ENCODE results near the gene LRRC7. TPM values are rescaled to one million over a fixed set of nuclear protein-coding genes. Genes with fewer than 3 reads are reported as not detected.

LRRC7 gene
- total and polyA plus RNA-seq, 2 of the 8 experiments (the other 6 are each of a cell fraction or from before 2014, with no cell fraction given): 0.03 to 0.17 TPM

- DNase-seq (ENCODE audit: low read depth in 1 of 2, low spot score in 2 of 2): no peak
- ChIA-PET POLR2A (ENCODE audit: partially characterized antibody) (no interaction called here), CTCF (ENCODE audit: partially characterized antibody) (interaction anchor here (0.6 kb wide), 1 partner anchor 674 kb away, joined by 3 read pairs; no protein-coding TSS in a partner anchor)
- Histone ChIP-seq H2BK15ac (ENCODE audit: low read length) (no peak overlapping the region), H4K8ac (ENCODE audit: extremely low read depth, insufficient read depth, low read length) (no peak overlapping the region), H2BK120ac (replicated peaks; ENCODE audit: low read depth, low read length) (no peak overlapping the region), H3K27me3 (replicated peaks in 1 of 4; ENCODE audit: control insufficient read depth in 3 of 4, extremely low read depth in 1 of 4, insufficient read depth in 3 of 4, low read length in 3 of 4) (no peaks in the 10 kb centered on the region), H3K23me2 (ENCODE audit: low read depth, low read length) (no peaks in the 10 kb centered on the region), H3K4me3 (ENCODE audit: extremely low read depth in 1 of 4, insufficient read depth in 2 of 4, low read depth in 3 of 4, low read length in 4 of 4) (no peak overlapping the region), H3K9me3 (ENCODE audit: insufficient read depth in 2 of 2, low read depth in 1 of 2, low read length in 1 of 2) (peaks cover 0 to 6% of the 10 kb centered on the region in 2 experiments; a peak in 1 of 4 replicates), H3K14ac (ENCODE audit: insufficient read length) (no peak overlapping the region), H2BK12ac (ENCODE audit: low read depth, low read length) (no peak overlapping the region), H2AK5ac (ENCODE audit: low read depth, low read length) (no peak overlapping the region), H3K36me3 (ENCODE audit: control insufficient read depth in 2 of 4, insufficient read depth in 4 of 4, low read length in 3 of 4) (no peaks in the 10 kb centered on the region), H4K91ac (replicated peaks; ENCODE audit: insufficient read length, low read length) (no peak overlapping the region), H3K4ac (replicated peaks; ENCODE audit: insufficient read length, low read depth, low read length) (no peak overlapping the region), H2AFZ (ENCODE audit: low read length) (0 out of 2 replicates have a peak overlapping the region, but pooled peaks have one; percentile 21), H3K4me2 (ENCODE audit: insufficient read depth in 1 of 2, low read depth in 2 of 2, low read length in 2 of 2) (no peak overlapping the region), H4K20me1 (replicated peaks in 1 of 2; ENCODE audit: control insufficient read depth in 1 of 2, insufficient read depth in 2 of 2, low read length in 2 of 2) (no peaks in the 10 kb centered on the region), H3K18ac (ENCODE audit: extremely low read depth, low read length) (no peak overlapping the region), H3K27ac (ENCODE audit: low read depth, low read length) (no peak overlapping the region), H3K56ac (replicated peaks; ENCODE audit: insufficient read length, low read depth, low read length) (no peak overlapping the region), H3K23ac (ENCODE audit: insufficient read length) (no peak overlapping the region), H2BK5ac (ENCODE audit: low read depth, low read length) (no peak overlapping the region), H3K4me1 (replicated peaks in 1 of 4; ENCODE audit: control insufficient read depth in 3 of 4, insufficient read depth in 4 of 4, low read length in 3 of 4) (no peaks in the 10 kb centered on the region), H4K5ac (ENCODE audit: insufficient read length, low read depth, low read length) (no peak overlapping the region), H2BK20ac (ENCODE audit: low read length) (no peak overlapping the region), H3K79me1 (ENCODE audit: low read depth, low read length) (no peaks in the 10 kb centered on the region), H3K9ac (replicated peaks in 1 of 4; ENCODE audit: extremely low read depth in 1 of 4, low read depth in 3 of 4, low read length in 3 of 4) (no peak overlapping the region), H3K79me2 (ENCODE audit: control insufficient read depth in 1 of 2, insufficient read depth in 2 of 2, low read length in 2 of 2) (no peaks in the 10 kb centered on the region)
- no peak for FAIRE-seq
- 83% methylated on average over 5 of the region's 5 CpGs; no CpG with 5 or more reads in 1 of the 2 experiments for WGBS, 2 experiments (ENCODE audit: extremely low coverage in 1 of 2, insufficient coverage in 1 of 2, insufficient read length in 1 of 2, insufficient replicate concordance in 2 of 2, low coverage in 1 of 2, low lambda C conversion rate in 2 of 2, missing lambda C conversion rate in 1 of 2)
- no peak for TF ChIP-seq YY1 (IDR thresholded peaks at IDR 0.05; ENCODE audit: low read depth, low read length)
- no peak for TF ChIP-seq EP300 (IDR thresholded peaks at IDR 0.05; ENCODE audit: borderline replicate concordance in 1 of 2, low read depth in 2 of 2, low read length in 2 of 2)
- no peak for TF ChIP-seq RXRA (IDR thresholded peaks at IDR 0.05; ENCODE audit: insufficient read depth, low read depth, low read length)
- no peak for TF ChIP-seq RBBP5 (IDR thresholded peaks at IDR 0.05; ENCODE audit: borderline replicate concordance, low read depth, low read length)
- no peak for TF ChIP-seq POLR2A (IDR thresholded peaks at IDR 0.05; ENCODE audit: control extremely low read depth in 1 of 2, low read depth in 2 of 2, low read length in 2 of 2)
- no peak for TF ChIP-seq SP2 (IDR thresholded peaks at IDR 0.05; ENCODE audit: low read length)
- TF ChIP-seq ATF2 (IDR thresholded peaks at IDR 0.05; ENCODE audit: low read length): no peak
- TF ChIP-seq CBX5 (IDR thresholded peaks at IDR 0.05; ENCODE audit: low read depth, low read length): no peak
- TF ChIP-seq CTBP2 (IDR thresholded peaks at IDR 0.05; ENCODE audit: borderline replicate concordance, insufficient read depth, insufficient read length, low read length): no peak
- TF ChIP-seq GABPA (IDR thresholded peaks at IDR 0.05; ENCODE audit: borderline replicate concordance, insufficient read depth, low read length): no peak
- TF ChIP-seq HDAC6 (IDR thresholded peaks at IDR 0.05; ENCODE audit: low read depth, low read length): no peak
Observed at GRCh38 chr1:69914976-69915765, 347.4 kb downstream of the LRRC7 start.
